ENCODE measurements around the gene FMOD. TPM values are rescaled to one million over a fixed set of nuclear protein-coding genes. Genes with fewer than 3 reads are reported as not detected.

Gene FMOD
- polyA plus RNA-seq, 3 donors, result not detected

- Mint-ChIP-seq H3K27me3 (ENCODE audit: low read depth in 3 of 3) (peaks cover 0 to 7% (median 0%) of the 10 kb centered on the region in 3 donors), H3K4me3 (no peak overlapping the region), H3K36me3 (no peaks in the 10 kb centered on the region), H3K4me1 (peaks cover 47% of the 10 kb centered on the region), H3K27ac (peak overlapping the region in 1 of 7 donors; percentile 10), H3K9me3 (no peaks in the 10 kb centered on the region)
- 100% methylated on average over 3 of the region's 4 CpGs for WGBS (ENCODE audit: insufficient coverage)
- Histone ChIP-seq H3K27me3 (ENCODE audit: control insufficient read depth in 2 of 2, insufficient read depth in 2 of 2, low read length in 2 of 2) (no peaks in the 10 kb centered on the region), H3K4me2 (replicated peaks; ENCODE audit: extremely low read depth, low read length, poor library complexity, severe bottlenecking) (no peak overlapping the region), H4K20me1 (ENCODE audit: insufficient read depth, low read length) (no peaks in the 10 kb centered on the region), H2AFZ (ENCODE audit: insufficient read depth, low read depth, low read length, poor library complexity, severe bottlenecking) (no peak overlapping the region), H3K4me3 (replicated peaks in 1 of 3; ENCODE audit: low read depth in 2 of 3, low read length in 3 of 3) (no peak overlapping the region), H3K27ac (ENCODE audit: low read depth in 1 of 2, low read length in 2 of 2) (no peak overlapping the region), H3K9me3 (replicated peaks in 1 of 2; ENCODE audit: control insufficient read depth in 1 of 2, insufficient read depth in 1 of 2, low read length in 2 of 2) (no peaks in the 10 kb centered on the region), H3K36me3 (replicated peaks in 1 of 2; ENCODE audit: control insufficient read depth in 1 of 2, insufficient read depth in 2 of 2, low read length in 2 of 2) (no peaks in the 10 kb centered on the region), H3K4me1 (ENCODE audit: control insufficient read depth in 1 of 2, insufficient read depth in 2 of 2, low read length in 2 of 2) (peaks cover 17 to 23% of the 10 kb centered on the region in 2 donors), H3K79me2 (ENCODE audit: insufficient read depth, low read length) (no peaks in the 10 kb centered on the region), H3K9ac (ENCODE audit: insufficient read depth, low read length, poor library complexity, severe bottlenecking) (no peak overlapping the region)
- no peak for TF ChIP-seq CTCF (IDR thresholded peaks at IDR 0.05)
- intact Hi-C loops (cut with micrococcal nuclease), result no loop called here
- DNase-seq, result no peak
These were observed 51.8 kb downstream of the FMOD start for GRCh38 chr1:203299169-203299568.

GRCh38 chr1:203296460-203297073 is 54.4 kb downstream of the FMOD start:
- Mint-ChIP-seq H3K27ac (peak overlapping the region in 2 of 7 donors; percentile 25 to 61), H3K4me1 (peaks cover 39% of the 10 kb centered on the region), H3K4me3 (no peak overlapping the region), H3K36me3 (peaks cover 2 to 3% of the 10 kb centered on the region in 2 donors), H3K27me3 (ENCODE audit: low read depth in 3 of 3) (peaks cover 0 to 7% (median 0%) of the 10 kb centered on the region in 3 donors), H3K9me3 (peaks cover 0 to 4% (median 0%) of the 10 kb centered on the region in 7 donors)
- DNase-seq, result no peak
- H4K20me1 ChIP-seq (ENCODE audit: insufficient read depth, low read length), result no peaks in the 10 kb centered on the region
- H3K27me3 ChIP-seq (ENCODE audit: control insufficient read depth in 2 of 2, insufficient read depth in 2 of 2, low read length in 2 of 2), result no peaks in the 10 kb centered on the region
- no peak overlapping the region for H3K9ac ChIP-seq (ENCODE audit: insufficient read depth, low read length, poor library complexity, severe bottlenecking)
- intact Hi-C loops (cut with micrococcal nuclease), result no loop called here
- peaks cover 12 to 20% of the 10 kb centered on the region in 2 donors for H3K4me1 ChIP-seq (ENCODE audit: control insufficient read depth in 1 of 2, insufficient read depth in 2 of 2, low read length in 2 of 2)
- no peak overlapping the region for H3K27ac ChIP-seq (ENCODE audit: low read depth in 1 of 2, low read length in 2 of 2)
- no peak overlapping the region for H3K4me3 ChIP-seq (replicated peaks in 1 of 3; ENCODE audit: low read depth in 2 of 3, low read length in 3 of 3)
- no peaks in the 10 kb centered on the region for H3K9me3 ChIP-seq (replicated peaks in 1 of 2; ENCODE audit: control insufficient read depth in 1 of 2, insufficient read depth in 1 of 2, low read length in 2 of 2)
- 93% methylated on average over 7 of the region's 7 CpGs for WGBS (ENCODE audit: insufficient coverage)
- no peak overlapping the region for H2AFZ ChIP-seq (ENCODE audit: insufficient read depth, low read depth, low read length, poor library complexity, severe bottlenecking)
- H3K4me2 ChIP-seq (replicated peaks; ENCODE audit: extremely low read depth, low read length, poor library complexity, severe bottlenecking), result no peak overlapping the region
- H3K36me3 ChIP-seq (replicated peaks in 1 of 2; ENCODE audit: control insufficient read depth in 1 of 2, insufficient read depth in 2 of 2, low read length in 2 of 2), result no peaks in the 10 kb centered on the region
- no peaks in the 10 kb centered on the region for H3K79me2 ChIP-seq (ENCODE audit: insufficient read depth, low read length)
- no peak for TF ChIP-seq CTCF (IDR thresholded peaks at IDR 0.05)

Data from CD14-positive monocyte (primary cell).